Keratinocyte (primary cell): ENCODE data around the gene BNIP2.

Experiments
- CTCF ChIP-seq, 3 experiments: IDR thresholded peaks in 1 of 3; conservative IDR thresholded peaks in 1 of 3; optimal IDR thresholded peaks in 1 of 3; 2 replicates in 2 of 3; 3 replicates in 1 of 3; pipeline versions ENCODE3 to v1.5.1; 2011; ENCODE audit warnings: low read length in 3 of 3, mild to moderate bottlenecking in 3 of 3, moderate library complexity in 2 of 3, control low read depth in 1 of 3, inconsistent platforms in 1 of 3; ENCODE audit not compliant: insufficient read depth in 2 of 3; ENCODE audit errors: extremely low read depth in 1 of 3
- EZH2 ChIP-seq: IDR thresholded peaks from one replicate; pipeline ENCODE4 v1.6.1; 2012; ENCODE audit warnings: inconsistent platforms, mild to moderate bottlenecking, low read length, moderate library complexity

GRCh38 chr15:59707619-59708018, 18.5 kb upstream of the BNIP2 start:
- TF ChIP-seq CTCF (optimal IDR thresholded peaks at IDR 0.05 in 1 of 3, IDR thresholded peaks at IDR 0.05 in 1 of 3, conservative IDR thresholded peaks at IDR 0.05 in 1 of 3; ENCODE audit: extremely low read depth in 1 of 3, insufficient read depth in 2 of 3, low read length in 3 of 3) (no peak), EZH2 (no peak)
